OCI-LY7 (cell line): ENCODE measurements around the gene JAML. TPM values are rescaled to one million over a fixed set of nuclear protein-coding genes. Genes with fewer than 3 reads are reported as not detected.

Source experiments
- BruUV-seq: library from RNA; stranded (reverse); fragments of 400-500 nt; replicated peaks from 2 replicates; lab custom pipeline; 2021; lab: Mats Ljungman, UMichigan
- CTCF ChIA-PET: fragments of 300-600 bp; sonication (Branson Sonifier 250); formaldehyde crosslinking; loops from one replicate; lab custom pipeline; 2022; ENCODE audit warnings: antibody characterized with exemption; ENCODE audit not compliant: unreplicated experiment; lab: Charles Lee
- POLR2A ChIA-PET: fragments of 300-600 bp; sonication (Branson Sonifier 250); formaldehyde crosslinking; loops from one replicate; lab custom pipeline; 2022; ENCODE audit warnings: antibody characterized with exemption; lab: Charles Lee
- DNase-seq: peaks from one replicate; pipeline ENCODE4 v3.0.0-alpha.2; 2015; ENCODE audit warnings: low spot score
- H2AFZ ChIP-seq: fragments of 200-600 bp; sonication (generic), shearing (Covaris generic); 2 replicates; pipeline ENCODE4 v1.6.1; 2014; ENCODE audit warnings: mild to moderate bottlenecking, antibody characterized with exemption, low read length, moderate library complexity
- H3K27ac ChIP-seq: fragments of 200-600 bp; sonication (generic); 2 replicates; pipeline ENCODE4 v1.5.1; 2014; ENCODE audit warnings: mixed run types, low read depth, mild to moderate bottlenecking, moderate library complexity, low read length, inconsistent platforms; ENCODE audit not compliant: poor library complexity, severe bottlenecking
- H3K36me3 ChIP-seq: fragments of 200-600 bp; sonication (generic); 2 replicates; pipeline ENCODE4 v1.6.1; 2014; ENCODE audit warnings: mild to moderate bottlenecking, antibody characterized with exemption, low read length, moderate library complexity, mixed read lengths; ENCODE audit not compliant: insufficient read depth
- H3K4me1 ChIP-seq: fragments of 200-600 bp; sonication (generic); 2 replicates; pipeline ENCODE4 v1.5.1; 2014; ENCODE audit warnings: mild to moderate bottlenecking, low read length; ENCODE audit not compliant: insufficient read depth, poor library complexity, severe bottlenecking
- H3K4me2 ChIP-seq: fragments of 200-600 bp; sonication (generic); 2 replicates; pipeline ENCODE4 v1.6.1; 2014; ENCODE audit warnings: mild to moderate bottlenecking, low read length
- H3K4me3 ChIP-seq: fragments of 200-600 bp; sonication (generic); 2 replicates; pipeline ENCODE4 v1.5.1; 2014; ENCODE audit warnings: mild to moderate bottlenecking, low read depth, low read length; ENCODE audit not compliant: poor library complexity, severe bottlenecking
- H3K79me2 ChIP-seq: fragments of 200-600 bp; sonication (generic); 2 replicates; pipeline ENCODE4 v1.6.1; 2016; ENCODE audit warnings: low read depth, mild to moderate bottlenecking, low read length, moderate library complexity, mixed read lengths; ENCODE audit not compliant: insufficient read depth
- H3K9me2 ChIP-seq: fragments of 200-600 bp; sonication (generic); 2 replicates; pipeline ENCODE4 v1.6.1; 2016; ENCODE audit warnings: mild to moderate bottlenecking, low read length, mixed read lengths; ENCODE audit not compliant: insufficient read depth
- H3K9me3 ChIP-seq: fragments of 200-600 bp; sonication (generic); 2 replicates; pipeline ENCODE4 v1.6.1; 2014; ENCODE audit warnings: mild to moderate bottlenecking, mixed run types, low read length, mixed read lengths
- H4K20me1 ChIP-seq: fragments of 200-600 bp; sonication (generic); 2 replicates; pipeline ENCODE4 v1.6.1; 2014; ENCODE audit warnings: mild to moderate bottlenecking, antibody characterized with exemption, low read length, moderate library complexity, mixed read lengths; ENCODE audit not compliant: insufficient read depth
- EZH2phosphoT487 ChIP-seq: fragments of 200-600 bp; sonication (generic); IDR thresholded peaks from 2 replicates; pipeline ENCODE4 v1.6.1; 2018; ENCODE audit warnings: low read depth, borderline replicate concordance, mild to moderate bottlenecking, mixed run types, antibody characterized with exemption, low read length, moderate library complexity, mixed read lengths
- intact Hi-C: fragments of 100-400 bp; cut with micrococcal nuclease; formaldehyde crosslinking; loops from one replicate; pipeline ENCODE4 v1.10.0; 2022; ENCODE audit not compliant: unreplicated experiment
- total RNA-seq, 2 experiments: library from RNA; depleted of rRNA in 1 of 2; stranded (reverse); fragments of >200 nt in 1 of 2; shearing (Covaris generic) in 1 of 2; gene quantifications; 2 replicates each; pipeline ENCODE4 v1.2.3, GENCODE V29; 2014 to 2022
- TF ChIP-seq, protein P1 (sequence below): fragments of 200-600 bp; sonication (generic); conservative IDR thresholded peaks from 2 replicates; pipeline ENCODE4 v1.5.1; 2014; ENCODE audit warnings: mild to moderate bottlenecking, antibody characterized with exemption, low read length, moderate library complexity, mixed read lengths

The JAML gene
- total RNA-seq, 2 experiments from 2014 or later: 0.63 to 0.73 TPM

DNA sequence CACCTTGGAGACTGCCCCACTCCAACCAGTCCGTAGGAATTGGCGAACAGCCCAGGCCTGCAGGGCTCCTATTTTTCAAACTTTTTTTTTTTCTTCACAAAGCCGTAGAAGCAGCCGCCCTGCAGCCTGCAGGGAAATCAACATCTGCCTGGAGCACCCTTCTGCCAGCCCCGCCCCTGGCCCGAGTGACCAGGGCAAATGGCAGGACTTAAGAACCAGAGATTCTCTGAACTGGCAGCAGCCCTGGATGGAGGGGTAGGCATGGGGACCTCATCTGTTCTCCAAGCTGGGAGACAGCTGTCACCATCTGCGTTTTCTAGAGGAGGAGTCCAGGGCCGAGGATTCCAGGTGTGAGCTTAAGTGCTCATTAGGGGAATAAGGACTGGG lies 53.9 kb downstream of the JAML start:
- POLR2A ChIA-PET: interaction anchor here (0.6 to 1.2 kb wide), 2 partner anchors 10 to 607 kb away, joined by 3 read pairs; no protein-coding TSS in a partner anchor
- DNase-seq: no peak
- intact Hi-C loops: loop anchor here (1.0 to 10.0 kb wide), 2 partner anchors 26 to 356 kb away; no protein-coding TSS in a partner anchor

DNA sequence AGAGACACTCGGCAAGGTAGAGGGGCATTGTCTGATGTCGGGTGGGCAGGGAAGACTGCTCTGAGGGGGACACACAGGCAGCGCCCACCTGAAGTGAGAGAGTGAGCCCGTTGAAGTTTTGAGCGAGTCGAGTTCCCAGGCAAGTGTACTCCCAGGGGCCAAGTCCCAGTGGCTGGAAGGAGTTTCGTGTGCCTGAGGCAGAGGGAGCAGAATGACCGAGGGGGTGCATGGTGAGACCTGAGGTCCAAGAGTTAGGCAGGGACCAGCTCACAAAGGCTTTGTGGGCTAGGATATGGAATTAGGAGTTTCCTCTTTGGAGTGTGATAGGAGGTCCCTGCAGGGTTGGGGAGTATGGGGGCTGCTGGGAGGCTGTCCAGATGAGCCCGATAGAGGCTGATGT lies 54.6 kb downstream of the JAML start:
- no peaks in the 10 kb centered on the region for H4K20me1 ChIP-seq
- H3K9me2 ChIP-seq: no peaks in the 10 kb centered on the region
- intact Hi-C loops: loop anchor here (10.0 kb wide), 1 partner anchor 355 kb away; no protein-coding TSS in a partner anchor
- CTCF ChIA-PET: interaction anchor here (0.5 to 2.0 kb wide), 2 partner anchors 10 to 57 kb away, joined by 5 to 14 read pairs; no protein-coding TSS in a partner anchor
- no peak overlapping the region for H3K27ac ChIP-seq
- TF ChIP-seq, protein P1, sequence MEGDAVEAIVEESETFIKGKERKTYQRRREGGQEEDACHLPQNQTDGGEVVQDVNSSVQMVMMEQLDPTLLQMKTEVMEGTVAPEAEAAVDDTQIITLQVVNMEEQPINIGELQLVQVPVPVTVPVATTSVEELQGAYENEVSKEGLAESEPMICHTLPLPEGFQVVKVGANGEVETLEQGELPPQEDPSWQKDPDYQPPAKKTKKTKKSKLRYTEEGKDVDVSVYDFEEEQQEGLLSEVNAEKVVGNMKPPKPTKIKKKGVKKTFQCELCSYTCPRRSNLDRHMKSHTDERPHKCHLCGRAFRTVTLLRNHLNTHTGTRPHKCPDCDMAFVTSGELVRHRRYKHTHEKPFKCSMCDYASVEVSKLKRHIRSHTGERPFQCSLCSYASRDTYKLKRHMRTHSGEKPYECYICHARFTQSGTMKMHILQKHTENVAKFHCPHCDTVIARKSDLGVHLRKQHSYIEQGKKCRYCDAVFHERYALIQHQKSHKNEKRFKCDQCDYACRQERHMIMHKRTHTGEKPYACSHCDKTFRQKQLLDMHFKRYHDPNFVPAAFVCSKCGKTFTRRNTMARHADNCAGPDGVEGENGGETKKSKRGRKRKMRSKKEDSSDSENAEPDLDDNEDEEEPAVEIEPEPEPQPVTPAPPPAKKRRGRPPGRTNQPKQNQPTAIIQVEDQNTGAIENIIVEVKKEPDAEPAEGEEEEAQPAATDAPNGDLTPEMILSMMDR: no peak
- TF ChIP-seq EZH2phosphoT487: no peak
- H3K9me3 ChIP-seq: no peaks in the 10 kb centered on the region
- no peaks in the 10 kb centered on the region for H3K36me3 ChIP-seq
- no peak for DNase-seq
- BruUV-seq: no TSS peak
- H3K4me2 ChIP-seq: no peak overlapping the region
- POLR2A ChIA-PET: no interaction called here
- no peak overlapping the region for H2AFZ ChIP-seq
- H3K4me3 ChIP-seq: no peak overlapping the region
- no peaks in the 10 kb centered on the region for H3K4me1 ChIP-seq
- H3K79me2 ChIP-seq: no peaks in the 10 kb centered on the region

More for the DNA sequence above, 53.9 kb downstream of the JAML start:
- H3K36me3 ChIP-seq: no peaks in the 10 kb centered on the region
- H4K20me1 ChIP-seq: no peaks in the 10 kb centered on the region
- H3K9me2 ChIP-seq: no peaks in the 10 kb centered on the region
- CTCF ChIA-PET: interaction anchor here (0.7 to 2.0 kb wide), 4 partner anchors 10 to 97 kb away, joined by 3 to 14 read pairs (median 4); no protein-coding TSS in a partner anchor
- H3K27ac ChIP-seq: no peak overlapping the region
- no peaks in the 10 kb centered on the region for H3K79me2 ChIP-seq
- TF ChIP-seq, protein P1: no peak
- no peak for TF ChIP-seq EZH2phosphoT487
- H3K4me1 ChIP-seq: peaks cover 2% of the 10 kb centered on the region
- no TSS peak for BruUV-seq
- no peak overlapping the region for H3K4me3 ChIP-seq
- no peaks in the 10 kb centered on the region for H3K9me3 ChIP-seq
- no peak overlapping the region for H2AFZ ChIP-seq
- no peak overlapping the region for H3K4me2 ChIP-seq
